Neural progenitor cell (in vitro differentiated cells): ENCODE measurements around the gene LIN7B. TPM values are rescaled to one million over a fixed set of nuclear protein-coding genes. Genes with fewer than 3 reads are reported as not detected.

Source experiments
- DNase-seq: peaks from one replicate; pipeline ENCODE4 v3.0.0-alpha.2; 2016; ENCODE audit warnings: low spot score
- H2AFZ ChIP-seq: fragments of 200-600 bp; sonication (generic); replicated peaks from 2 replicates; pipeline ENCODE4 v1.6.1; 2016; ENCODE audit warnings: antibody characterized with exemption
- H3F3A ChIP-seq: fragments of 200-600 bp; sonication (generic); 2 replicates; pipeline ENCODE4 v1.6.1; 2016; ENCODE audit warnings: antibody characterized with exemption, low read depth
- H3K27ac ChIP-seq: fragments of 200-600 bp; sonication (generic); 2 replicates; pipeline ENCODE4 v1.5.1; 2016; ENCODE audit warnings: mild to moderate bottlenecking
- H3K27me3 ChIP-seq: fragments of 200-600 bp; sonication (generic); 2 replicates; pipeline ENCODE4 v1.6.1; 2016; ENCODE audit warnings: mild to moderate bottlenecking, moderate library complexity
- H3K36me3 ChIP-seq: fragments of 200-600 bp; sonication (generic); 2 replicates; pipeline ENCODE4 v1.5.1; 2016
- H3K4me1 ChIP-seq: fragments of 200-600 bp; sonication (generic); 2 replicates; pipeline ENCODE4 v1.6.1; 2016; ENCODE audit warnings: mixed run types
- H3K4me2 ChIP-seq: fragments of 200-600 bp; sonication (generic); 2 replicates; pipeline ENCODE4 v1.6.1; 2016
- H3K4me3 ChIP-seq: fragments of 200-600 bp; sonication (generic); 2 replicates; pipeline ENCODE4 v1.5.1; 2016
- H3K79me2 ChIP-seq: fragments of 200-600 bp; sonication (generic); 2 replicates; pipeline ENCODE4 v1.6.1; 2016; ENCODE audit warnings: low read depth
- H3K9ac ChIP-seq: fragments of 200-600 bp; sonication (generic); 2 replicates; pipeline ENCODE4 v1.6.1; 2016
- H3K9me3 ChIP-seq: fragments of 200-600 bp; sonication (generic); 2 replicates; pipeline ENCODE4 v1.5.1; 2016; ENCODE audit warnings: low read depth
- H4K20me1 ChIP-seq: fragments of 200-600 bp; sonication (generic); 2 replicates; pipeline ENCODE4 v1.6.1; 2016; ENCODE audit warnings: low read depth
- H3K27ac Mint-ChIP-seq: 3 replicates; pipeline ENCODE4 v1.8.0; 2021; ENCODE audit warnings: mixed read lengths
- H3K27me3 Mint-ChIP-seq: 2 replicates; pipeline ENCODE4 v1.8.0; 2022; ENCODE audit warnings: low read depth, mild to moderate bottlenecking, inconsistent platforms, moderate library complexity, mixed read lengths; ENCODE audit not compliant: insufficient read depth
- H3K36me3 Mint-ChIP-seq: 3 replicates; pipeline ENCODE4 v1.8.0; 2021; ENCODE audit warnings: mixed read lengths
- H3K4me1 Mint-ChIP-seq: 3 replicates; pipeline ENCODE4 v1.8.0; 2021; ENCODE audit warnings: mixed read lengths
- H3K4me3 Mint-ChIP-seq: 3 replicates; pipeline ENCODE4 v1.8.0; 2021; ENCODE audit warnings: mild to moderate bottlenecking, moderate library complexity, mixed read lengths
- H3K9me3 Mint-ChIP-seq: 3 replicates; pipeline ENCODE4 v1.8.0; 2020; ENCODE audit warnings: mixed read lengths
- CTCF ChIP-seq: fragments of 200-600 bp; sonication (generic); IDR thresholded peaks from 2 replicates; pipeline ENCODE4 v1.5.1; 2017; ENCODE audit warnings: antibody characterized with exemption, mild to moderate bottlenecking
- EZH2 ChIP-seq: fragments of 200-600 bp; sonication (generic); IDR thresholded peaks from 2 replicates; pipeline ENCODE4 v1.6.1; 2017; ENCODE audit warnings: antibody characterized with exemption, mild to moderate bottlenecking, moderate library complexity
- EZH2phosphoT487 ChIP-seq: fragments of 200-600 bp; sonication (generic); IDR thresholded peaks from 2 replicates; pipeline ENCODE4 v1.6.1; 2017; ENCODE audit warnings: antibody characterized with exemption
- total RNA-seq: library from RNA; depleted of rRNA; stranded (reverse); fragments of >200 nt; gene quantifications from 2 replicates; pipeline ENCODE4 v1.2.3, GENCODE V29; 2015; ENCODE audit warnings: low replicate concordance

The LIN7B gene
- total RNA-seq, 1 donor from 2014 or later, result 9.7 TPM

GRCh38 chr19:49155005-49155819 lies 41.0 kb downstream of the LIN7B start, which contains the start of gene HRC:
Gene HRC, minus strand, starts transcription at chr19:49155396. Its CDS starts 159 bp downstream, at chr19:49155237.
- Histone ChIP-seq H3K9ac (no peak within 1 kb of the TSS), H3K9me3 (no peaks in the 10 kb centered on the region), H3K27me3 (peaks cover 51% of the 10 kb centered on the region), H3K4me1 (peaks cover 8% of the 10 kb centered on the region), H3K27ac (no peak within 1 kb of the TSS), H3K79me2 (no peaks in the 10 kb centered on the region), H4K20me1 (peaks cover 4% of the 10 kb centered on the region), H3K36me3 (no peaks in the 10 kb centered on the region), H2AFZ (no peak within 1 kb of the TSS), H3F3A (peaks cover 24% of the 10 kb centered on the region), H3K4me3 (no peak within 1 kb of the TSS), H3K4me2 (peak within 1 kb of the TSS; percentile 27)
- H3K4me1 Mint-ChIP-seq, result peaks cover 31% of the 10 kb centered on the region
- H3K27me3 Mint-ChIP-seq, result peaks cover 10% of the 10 kb centered on the region
- H3K9me3 Mint-ChIP-seq, result no peaks in the 10 kb centered on the region
- peaks cover 6% of the 10 kb centered on the region for H3K36me3 Mint-ChIP-seq
- peak within 1 kb of the TSS; percentile 72 for H3K27ac Mint-ChIP-seq
- peak within 1 kb of the TSS; percentile 59 for H3K4me3 Mint-ChIP-seq
- DNase-seq, result no peak
- no peak for TF ChIP-seq CTCF
- no peak for TF ChIP-seq EZH2
- no peak for TF ChIP-seq EZH2phosphoT487

- Mint-ChIP-seq H3K4me1 (peaks cover 34% of the 10 kb centered on the region), H3K27me3 (peaks cover 10% of the 10 kb centered on the region), H3K4me3 (peak overlapping the region; percentile 59), H3K36me3 (peaks cover 6% of the 10 kb centered on the region), H3K9me3 (no peaks in the 10 kb centered on the region), H3K27ac (peak overlapping the region; percentile 43)
- peak overlapping the region; percentile 27 for H3K4me2 ChIP-seq
- H4K20me1 ChIP-seq, result peaks cover 4% of the 10 kb centered on the region
- H3K9ac ChIP-seq, result no peak overlapping the region
- TF ChIP-seq CTCF, result no peak
- TF ChIP-seq EZH2phosphoT487, result no peak
- TF ChIP-seq EZH2, result no peak
- H3K9me3 ChIP-seq, result no peaks in the 10 kb centered on the region
- no peaks in the 10 kb centered on the region for H3K36me3 ChIP-seq
- no peak overlapping the region for H3K4me3 ChIP-seq
- H3F3A ChIP-seq, result peaks cover 18% of the 10 kb centered on the region
- no peak overlapping the region for H2AFZ ChIP-seq
- peaks cover 8% of the 10 kb centered on the region for H3K4me1 ChIP-seq
- peaks cover 49% of the 10 kb centered on the region for H3K27me3 ChIP-seq
- H3K79me2 ChIP-seq, result no peaks in the 10 kb centered on the region
- no peak overlapping the region for H3K27ac ChIP-seq
- peak; percentile 36 for DNase-seq
These were observed 41.7 kb downstream of the LIN7B start for GRCh38 chr19:49155820-49156346.

- Histone ChIP-seq H3K27me3 (peaks cover 31% of the 10 kb centered on the region), H3K27ac (no peak within 1 kb of the TSS), H3K9me3 (no peaks in the 10 kb centered on the region), H2AFZ (peak within 1 kb of the TSS; percentile 29), H4K20me1 (peaks cover 4% of the 10 kb centered on the region), H3K79me2 (no peaks in the 10 kb centered on the region), H3K36me3 (no peaks in the 10 kb centered on the region), H3K4me3 (peak within 1 kb of the TSS; percentile 53), H3F3A (peaks cover 4% of the 10 kb centered on the region), H3K9ac (peak within 1 kb of the TSS; percentile 25), H3K4me1 (peaks cover 8% of the 10 kb centered on the region), H3K4me2 (peak within 1 kb of the TSS; percentile 71)
- Mint-ChIP-seq H3K4me1 (peaks cover 26% of the 10 kb centered on the region), H3K27ac (peak within 1 kb of the TSS; percentile 72), H3K9me3 (no peaks in the 10 kb centered on the region), H3K36me3 (peaks cover 6% of the 10 kb centered on the region), H3K4me3 (peak within 1 kb of the TSS; percentile 82), H3K27me3 (peaks cover 10% of the 10 kb centered on the region)
- no peak for TF ChIP-seq EZH2
- TF ChIP-seq EZH2phosphoT487, result no peak
- TF ChIP-seq CTCF, result no peak
- peak; percentile 96 for DNase-seq
These were observed 43.5 kb downstream of the LIN7B start, which contains the start of gene TRPM4 for GRCh38 chr19:49157445-49158224. Gene TRPM4, plus strand, starts transcription at chr19:49157792. Its CDS starts 75 bp downstream, at chr19:49157867.
